Measurements from ENCODE around the gene NQO2.
A peak's percentile ranks its signal among the peaks of the same experiment; 100 is the strongest.
"Not testable (repeated sequence)": the region's sequence is repeated elsewhere in the genome, so short reads cannot be mapped to it uniquely, and the experiment has no call there.

NQO2 gene

DNA sequence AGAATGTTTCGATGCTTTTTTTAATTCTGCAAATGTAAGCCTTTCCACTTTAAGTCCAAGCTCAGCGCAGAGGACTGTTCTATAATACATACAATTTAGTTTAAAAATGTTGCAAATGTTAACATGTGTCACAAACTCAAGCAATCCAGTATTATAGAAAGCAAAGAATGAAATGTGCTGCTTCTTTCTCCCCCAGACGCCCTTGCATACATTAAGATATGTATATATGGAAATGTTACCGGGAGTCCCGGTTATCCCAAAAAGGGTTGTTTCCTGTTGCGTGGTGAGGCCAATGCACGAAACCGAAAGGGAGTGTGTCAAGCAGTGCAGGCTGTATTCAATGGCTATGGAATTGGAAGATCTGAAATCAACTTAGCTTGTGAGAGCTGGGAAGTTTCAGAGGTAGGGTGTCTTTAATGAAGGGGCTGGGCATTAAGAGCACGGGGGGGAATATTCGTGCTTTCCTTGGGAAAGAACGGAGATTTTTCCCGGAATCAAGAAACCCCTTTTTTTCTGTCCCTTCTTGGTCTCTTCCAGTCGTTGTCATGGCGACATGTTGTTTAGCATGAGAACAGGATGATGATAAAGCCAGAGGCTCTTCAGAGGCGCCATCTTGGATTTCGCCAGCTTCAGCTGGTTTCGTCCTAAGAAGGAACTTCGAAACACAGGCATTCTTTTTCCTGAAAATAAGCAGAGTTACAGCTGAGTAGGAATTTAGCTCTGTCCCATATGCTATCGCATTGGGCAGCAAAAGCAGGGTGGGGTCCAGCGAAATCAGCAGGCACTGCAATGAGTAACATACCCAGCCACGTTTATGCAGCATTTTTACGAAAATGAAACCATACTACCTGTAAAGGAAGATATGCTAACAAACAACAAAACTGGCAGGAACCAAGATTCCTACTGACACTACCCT, 10.1 kb upstream of the NQO2 start:
- DNase-seq (ENCODE audit: low read depth), result peak; percentile 62

DNA sequence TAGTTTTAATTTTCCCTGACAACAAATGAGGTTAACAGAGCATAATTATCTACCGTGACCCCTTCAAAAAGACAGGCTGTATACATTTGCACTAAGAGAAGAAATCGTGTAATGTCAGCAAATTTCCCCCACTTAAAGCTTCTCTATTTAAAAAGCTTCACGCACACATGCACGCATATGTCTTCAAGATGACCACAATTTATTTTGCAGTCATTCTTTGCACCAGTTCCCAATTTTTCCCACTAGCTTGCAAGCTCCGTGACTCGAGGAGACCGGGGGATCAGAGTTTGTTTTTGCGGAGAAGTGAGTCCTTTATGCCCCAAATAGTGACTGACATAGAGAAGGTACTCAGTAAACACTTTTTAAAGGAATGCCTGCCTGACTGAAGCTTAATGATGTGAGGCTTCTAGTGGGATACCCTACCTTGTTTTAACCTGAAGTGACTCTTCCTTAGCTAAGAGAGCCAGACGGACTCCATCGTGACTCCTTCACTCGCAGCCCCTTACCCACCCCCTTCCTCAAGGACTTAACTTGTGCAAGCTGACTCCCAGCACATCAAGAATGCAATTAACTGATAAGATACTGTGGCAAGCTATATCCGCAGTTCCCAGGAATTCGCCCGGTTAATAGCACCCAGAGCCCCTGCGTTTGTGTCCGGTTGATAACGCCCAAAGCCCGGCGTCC, 9.3 kb upstream of the NQO2 start:
- peak; percentile 4 for DNase-seq (ENCODE audit: low read depth)

DNA sequence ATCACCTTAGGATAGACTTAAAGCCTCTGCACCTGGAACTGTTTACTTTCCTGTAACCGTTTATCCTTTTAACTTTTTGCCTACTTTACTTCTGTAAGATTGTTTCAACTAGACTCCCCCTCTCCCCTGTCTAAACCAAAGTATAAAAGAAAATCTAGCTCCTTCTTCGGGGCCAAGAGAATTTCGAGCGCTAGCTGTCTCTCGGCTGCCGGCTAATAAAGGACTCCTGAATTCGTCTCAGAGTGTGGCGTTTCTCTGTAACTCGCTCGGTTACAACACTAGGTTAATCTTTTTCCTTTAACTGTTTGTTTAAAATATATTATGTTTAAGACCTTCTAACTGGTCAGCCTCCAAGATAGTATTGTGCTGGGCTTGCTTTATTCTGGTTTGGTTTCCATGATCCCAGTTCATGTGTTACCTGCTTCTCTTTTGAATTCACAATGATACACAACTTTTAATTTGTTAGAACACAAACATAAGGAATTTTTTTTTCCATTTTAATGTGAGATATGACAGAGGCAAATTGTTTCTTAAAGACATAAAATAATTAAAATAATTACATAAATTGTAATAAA, 8.7 kb upstream of the NQO2 start:
- DNase-seq (ENCODE audit: low read depth), result no peak

DNA sequence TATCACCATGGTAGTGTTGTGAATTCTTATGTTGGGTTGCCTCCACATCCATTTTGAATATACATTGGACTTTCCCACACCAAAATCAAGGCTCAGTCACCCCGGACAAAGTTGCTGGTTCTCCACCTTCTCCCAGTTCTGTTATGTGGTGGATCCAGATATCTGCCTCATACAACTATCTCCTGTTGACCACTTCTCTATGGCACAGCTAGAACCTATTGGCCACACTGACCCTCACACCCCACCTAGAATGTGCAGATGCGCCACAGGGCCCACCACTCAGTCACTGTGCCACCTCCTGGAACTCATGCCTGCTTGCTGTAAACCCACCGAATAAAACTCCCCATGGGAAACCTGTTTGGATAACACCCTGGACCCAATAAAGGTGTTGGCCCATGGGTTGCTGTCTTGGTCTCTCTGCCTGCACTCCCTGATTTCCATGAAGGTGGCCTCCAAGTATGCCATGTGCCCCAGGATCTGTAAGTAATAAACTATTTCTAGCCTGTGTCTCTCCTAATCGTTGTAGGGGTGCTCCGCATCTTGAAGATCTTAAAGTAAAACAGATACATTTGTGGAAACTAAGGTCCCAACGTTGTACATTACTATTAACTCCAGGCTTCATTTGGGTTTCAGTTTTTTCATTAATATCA, 7.2 kb upstream of the NQO2 start:
- DNase-seq (ENCODE audit: low read depth), result no peak

DNA sequence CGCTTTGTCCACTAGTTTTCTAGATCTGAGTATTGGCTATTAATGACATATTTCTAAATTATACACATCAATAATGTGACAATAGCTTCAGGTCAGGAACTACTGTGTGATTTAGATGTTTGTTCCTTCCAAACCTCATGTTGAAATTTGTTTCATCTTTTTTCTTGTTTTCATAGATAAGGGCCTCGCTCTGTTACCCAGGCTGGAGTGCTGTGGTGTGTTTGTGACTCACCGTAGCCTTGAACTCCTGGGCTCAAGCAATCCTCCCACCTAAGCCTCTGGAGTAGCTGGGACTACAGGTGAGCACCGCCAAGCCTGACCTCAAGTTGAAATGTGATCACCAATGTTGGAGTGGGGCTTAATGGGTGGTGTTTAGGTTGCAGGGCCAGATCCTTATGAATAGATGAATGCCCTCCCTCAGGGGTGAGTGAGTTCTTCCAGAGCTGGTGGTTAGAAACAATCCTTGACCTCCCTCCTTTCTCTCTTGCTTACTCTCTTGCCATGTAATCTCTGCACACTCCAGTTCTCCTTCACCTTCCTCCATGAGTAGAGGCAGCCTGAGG, 5.9 kb upstream of the NQO2 start:
- DNase-seq (ENCODE audit: low read depth), result no peak

DNA sequence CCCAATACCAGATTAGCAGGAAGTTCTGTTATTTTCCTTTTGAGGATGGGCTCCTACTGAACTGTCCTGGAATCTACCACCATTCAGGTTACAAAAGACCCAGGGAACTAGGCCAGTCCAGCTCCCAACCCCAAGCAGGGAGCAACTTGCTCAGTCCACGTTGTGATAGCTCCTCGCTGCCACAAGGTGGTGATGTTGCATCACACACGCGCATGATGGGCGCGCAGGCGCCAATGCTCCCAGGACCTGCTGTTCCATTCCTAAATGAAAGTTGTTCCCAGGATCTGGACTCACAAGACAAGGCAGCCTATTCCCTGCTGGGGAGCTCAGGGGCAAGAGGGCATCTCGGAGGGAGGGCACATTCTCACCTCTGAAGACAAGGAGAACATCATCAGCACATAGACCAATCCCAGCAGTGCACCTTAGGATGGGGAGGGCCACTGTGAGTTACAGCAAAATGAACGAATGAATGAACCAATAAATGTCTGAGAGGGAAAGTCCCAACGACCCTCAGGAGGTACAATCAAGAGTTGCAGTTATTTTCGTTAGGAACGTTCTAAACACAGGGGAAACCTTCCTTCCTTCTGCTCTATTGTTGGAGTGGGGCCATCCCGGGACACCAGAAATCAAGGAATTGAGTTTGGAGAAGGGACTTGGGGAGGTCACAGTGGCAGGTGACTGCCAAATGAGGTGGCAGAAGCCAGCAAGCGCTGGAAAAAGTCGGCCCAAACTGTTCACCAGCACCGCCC, 1.3 kb upstream of the NQO2 start:
- peak; percentile 38 for DNase-seq (ENCODE audit: low read depth)

DNA sequence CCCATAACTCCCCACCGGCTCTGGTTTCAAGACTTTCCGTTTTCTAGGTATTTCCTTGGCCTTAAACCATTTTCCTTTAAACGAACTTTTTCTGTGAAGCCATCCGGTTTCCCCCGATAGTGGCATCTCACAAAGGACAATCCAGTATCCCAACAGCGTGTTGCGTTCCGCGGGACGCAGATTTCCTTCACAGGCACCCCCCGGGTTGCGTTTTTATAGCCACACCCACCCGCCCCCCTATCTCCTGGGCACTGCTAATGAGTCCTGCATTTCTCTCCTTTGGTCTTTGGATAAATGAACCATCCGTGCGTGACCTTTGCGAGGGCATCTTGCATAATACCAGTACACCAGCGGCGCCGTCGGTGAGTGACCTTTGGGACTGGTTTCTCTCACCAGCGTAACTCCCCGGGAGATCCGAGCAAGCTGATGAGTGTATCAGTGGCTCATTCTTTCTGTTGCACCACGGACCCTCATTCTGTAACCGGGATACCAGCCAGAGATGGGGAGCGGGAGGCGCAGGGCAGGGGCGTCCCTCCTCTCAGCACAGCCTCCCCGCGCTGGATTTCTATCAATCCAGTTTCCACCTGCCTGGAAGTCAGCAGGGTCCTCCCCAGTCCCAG, 586 bp upstream of the NQO2 start:
- DNase-seq (ENCODE audit: low read depth), result peak; percentile 27

DNA sequence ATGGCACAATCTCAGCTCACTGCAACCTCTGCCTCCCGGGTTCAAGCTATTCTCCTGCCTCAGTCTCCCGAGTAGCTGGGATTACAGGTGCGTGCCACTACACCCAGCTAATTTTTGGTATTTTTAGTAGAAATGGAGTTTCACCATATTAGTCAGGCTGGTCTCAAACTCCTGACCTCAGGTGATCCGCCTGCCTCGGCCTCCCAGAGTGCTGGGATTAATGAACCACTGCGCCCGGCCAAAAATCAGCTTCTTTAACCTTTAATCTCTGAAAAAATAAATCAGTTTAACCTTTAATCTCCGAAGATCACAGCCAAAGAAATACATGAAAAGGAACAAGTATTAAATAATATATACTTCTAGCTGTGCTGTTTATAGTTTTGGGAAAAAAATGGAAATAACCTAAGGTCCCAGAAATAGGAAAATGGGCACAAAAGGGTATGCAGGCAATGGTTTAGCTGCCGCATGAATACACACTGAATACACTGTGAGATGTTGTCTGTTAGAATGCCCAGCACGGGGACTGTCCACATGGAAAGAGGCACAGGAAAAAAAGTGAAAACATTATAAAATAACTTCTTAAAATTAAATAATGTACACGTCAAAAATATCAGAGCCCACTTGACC, 1.6 kb downstream of the NQO2 start:
- DNase-seq (ENCODE audit: low read depth), result no peak

DNA sequence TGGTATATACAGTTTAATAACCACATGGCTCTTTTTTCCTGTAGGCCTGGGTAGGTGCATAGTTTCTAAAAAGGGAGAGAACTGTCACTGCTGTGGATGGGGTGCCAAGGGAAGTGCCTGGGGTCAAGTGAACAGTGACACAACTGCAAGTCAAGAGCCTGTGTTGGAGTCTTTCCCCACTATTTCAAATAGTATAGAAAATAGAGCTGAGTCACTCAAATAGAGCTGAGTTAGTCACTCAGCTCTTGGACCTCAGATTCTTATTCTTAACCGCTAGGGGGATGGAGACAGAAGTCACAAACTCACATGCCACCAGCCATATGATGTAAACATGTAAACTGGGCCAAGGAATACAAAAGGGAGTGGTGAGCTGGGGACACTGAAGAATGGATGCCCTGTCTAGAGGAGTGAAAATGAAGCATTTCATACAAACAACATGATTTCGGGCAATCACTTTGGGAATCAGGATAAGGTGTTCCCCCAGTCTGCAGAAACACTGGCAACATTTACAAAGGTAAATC, 2.1 kb downstream of the NQO2 start:
- no peak for DNase-seq (ENCODE audit: low read depth)

DNA sequence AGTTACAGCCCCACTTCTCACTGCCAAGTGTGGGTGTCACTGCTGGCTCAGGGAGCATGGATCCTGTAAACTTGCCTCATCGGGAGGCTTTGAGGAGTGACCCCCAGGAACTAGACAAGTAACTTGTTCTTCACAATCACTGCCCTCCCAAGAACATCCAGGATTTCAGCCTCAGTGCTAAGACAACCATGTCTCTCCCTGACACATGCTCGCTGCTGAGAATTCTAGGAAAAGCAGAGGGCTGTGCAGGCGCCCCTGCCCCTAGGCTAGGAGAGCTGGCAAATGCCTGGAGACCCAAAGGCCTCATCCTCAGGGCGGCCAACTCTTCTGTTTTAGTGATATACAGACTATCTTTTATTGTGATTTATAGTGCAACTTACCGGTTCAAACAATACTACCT, 3.5 kb downstream of the NQO2 start:
- DNase-seq (ENCODE audit: low read depth), result not testable (repeated sequence)

DNA sequence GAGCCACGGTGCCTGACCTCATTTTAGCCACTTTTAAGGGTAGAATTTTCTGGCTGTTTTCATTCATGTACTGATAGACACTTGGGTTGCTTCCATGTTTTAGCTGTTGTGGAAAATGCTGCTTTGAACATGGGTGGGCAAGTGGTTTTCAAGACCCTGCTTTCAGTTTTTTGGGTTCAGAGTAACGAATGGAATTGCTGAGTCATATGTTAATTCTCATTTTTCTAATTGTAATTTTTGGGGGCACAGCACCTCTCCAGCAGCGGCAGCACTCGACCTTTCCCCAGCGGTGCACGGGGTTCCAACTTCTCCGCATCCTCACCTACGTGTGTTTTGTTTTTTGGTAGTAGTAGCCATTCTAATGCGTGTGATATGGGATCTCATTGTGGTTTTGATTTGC, 5.4 kb downstream of the NQO2 start:
- no peak for DNase-seq (ENCODE audit: low read depth)

DNA sequence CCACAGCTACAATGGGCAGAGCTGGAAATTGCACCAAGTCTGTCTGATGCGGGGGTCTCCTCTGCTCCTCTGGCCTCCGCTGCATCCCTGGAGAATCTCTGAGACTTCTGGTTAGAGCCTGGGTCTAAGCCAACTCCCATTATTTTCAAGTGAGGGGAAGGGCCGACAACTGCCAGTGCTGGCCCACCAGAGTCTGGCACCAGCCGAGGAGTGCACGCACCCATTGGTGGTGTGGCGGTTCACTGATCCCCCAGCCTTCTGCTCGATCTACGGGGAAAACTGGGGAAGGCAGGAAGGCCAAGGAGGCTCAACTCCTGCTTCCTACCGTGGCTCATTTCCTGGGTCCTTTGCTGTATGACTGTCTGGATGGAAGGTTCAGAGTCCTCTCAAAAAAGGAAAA, 6.2 kb downstream of the NQO2 start:
- DNase-seq (ENCODE audit: low read depth), result no peak

DNA sequence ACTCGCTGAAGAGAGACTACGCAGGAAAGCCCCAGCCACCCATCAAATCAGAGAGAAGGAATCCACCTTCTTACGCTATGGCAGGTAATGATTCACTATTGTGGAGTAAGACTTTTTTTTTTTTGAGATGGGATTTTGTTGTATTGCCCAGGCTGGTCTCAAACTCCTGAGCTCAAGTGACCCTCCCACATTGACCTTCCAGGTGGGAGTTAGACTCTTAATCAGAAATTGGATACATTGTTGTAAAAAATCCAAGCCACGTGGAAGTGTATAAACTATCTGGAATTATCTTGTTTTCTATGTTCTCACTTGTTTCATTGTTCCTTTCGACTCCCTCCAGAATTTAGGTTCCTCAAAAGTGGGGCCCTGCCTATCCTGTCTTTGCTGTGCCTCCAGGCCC, 6.8 kb downstream of the NQO2 start:
- DNase-seq (ENCODE audit: low read depth), result no peak

DNA sequence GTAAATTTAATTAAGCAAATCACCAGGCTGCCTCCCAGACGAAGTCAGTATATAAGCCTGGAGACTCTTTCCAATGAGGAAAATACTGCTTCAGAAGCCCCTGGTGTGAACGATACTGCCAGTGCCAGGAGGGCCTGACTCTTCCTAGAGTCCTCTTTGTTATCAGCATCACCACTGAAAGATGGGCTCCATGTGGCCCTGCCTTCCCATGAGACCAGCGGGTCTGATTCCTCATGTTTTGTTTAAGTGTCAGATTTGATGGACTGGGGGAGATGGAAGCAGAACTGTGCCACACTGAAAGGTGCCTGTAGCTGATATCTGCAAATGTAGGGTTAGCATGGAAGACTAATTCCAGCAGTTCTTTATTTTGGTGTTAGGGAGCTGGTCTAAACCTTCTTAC, 7.9 kb downstream of the NQO2 start:
- DNase-seq (ENCODE audit: low read depth), result no peak

DNA sequence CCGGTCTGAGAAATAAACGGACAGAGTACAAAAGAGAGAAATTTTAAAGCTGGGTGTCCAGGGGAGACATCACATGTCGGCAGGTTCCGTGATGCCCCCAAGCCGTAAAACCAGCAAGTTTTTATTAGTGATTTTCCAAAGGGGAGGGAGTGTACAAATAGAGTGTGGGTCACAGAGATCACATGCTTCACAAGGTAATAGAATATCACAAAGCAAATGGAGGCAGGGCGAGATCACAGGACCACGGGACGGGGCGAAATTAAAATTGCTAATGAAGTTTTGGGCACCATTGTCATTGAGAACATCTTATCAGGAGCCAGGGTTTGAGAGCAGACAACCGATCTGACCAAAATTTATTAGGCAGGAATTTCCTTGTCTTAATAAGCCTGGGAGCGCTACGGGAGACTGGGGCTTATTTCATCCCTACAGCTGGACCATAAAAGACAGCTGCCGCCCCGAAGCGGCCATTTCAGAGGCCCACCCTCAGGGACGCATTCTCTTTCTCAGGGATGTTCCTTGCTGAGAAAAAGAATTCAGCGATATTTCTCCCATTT, 9.1 kb downstream of the NQO2 start:
- DNase-seq (ENCODE audit: low read depth), result not testable (repeated sequence)

DNA sequence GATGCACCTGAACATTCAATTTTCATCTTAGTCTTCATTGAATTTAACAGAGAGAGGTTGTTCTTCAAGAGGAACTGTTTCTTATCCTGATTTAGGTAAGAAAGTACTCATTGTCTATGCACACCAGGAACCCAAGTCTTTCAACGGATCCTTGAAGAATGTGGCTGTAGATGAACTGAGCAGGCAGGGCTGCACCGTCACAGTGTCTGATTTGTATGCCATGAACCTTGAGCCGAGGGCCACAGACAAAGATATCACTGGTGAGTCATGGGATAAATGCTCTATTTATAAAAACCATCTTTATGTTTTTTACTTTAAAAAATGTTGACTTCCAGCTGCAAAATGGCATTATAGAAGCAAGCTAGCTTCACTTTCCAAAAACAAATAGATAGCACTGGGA, 10.2 kb downstream of the NQO2 start:
- no peak for DNase-seq (ENCODE audit: low read depth)

DNA sequence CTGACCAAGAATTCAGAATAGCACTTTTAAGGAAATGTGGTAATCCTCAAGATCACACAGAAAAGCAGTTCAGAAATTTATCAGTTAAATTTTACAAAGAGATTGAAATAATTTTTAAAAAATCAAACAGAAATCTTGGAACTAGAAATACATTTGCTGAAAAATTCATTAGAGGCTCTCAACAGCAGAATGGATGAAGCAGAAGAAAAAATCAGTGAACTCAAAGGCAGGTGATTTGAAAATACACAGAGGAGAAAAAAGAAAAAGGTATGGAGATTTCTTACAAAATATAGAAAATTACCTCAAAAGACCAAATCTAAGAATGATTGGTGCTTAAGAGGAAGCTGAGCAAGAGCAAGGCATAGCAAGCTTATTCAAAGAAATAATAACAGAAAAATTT, 11.5 kb downstream of the NQO2 start:
- DNase-seq (ENCODE audit: low read depth), result no peak

DNA sequence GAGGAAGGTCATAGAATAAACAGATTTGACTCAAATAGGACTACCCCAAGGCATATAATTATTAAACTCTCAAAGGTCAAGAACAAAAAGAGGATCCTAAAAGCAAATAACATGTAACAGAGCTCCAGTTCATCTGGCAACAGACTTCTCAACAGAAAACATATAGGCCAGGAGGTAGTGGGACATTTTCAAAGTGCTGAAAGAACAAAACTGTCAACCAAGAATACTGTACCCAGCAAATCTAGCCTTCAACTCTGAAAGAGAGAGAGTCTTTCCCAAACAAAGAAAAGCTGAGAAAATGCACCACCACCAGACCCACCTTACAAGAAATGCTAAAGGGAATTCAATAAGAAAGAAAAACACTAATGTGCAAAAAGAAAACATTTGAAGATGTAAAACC, 11.9 kb downstream of the NQO2 start:
- DNase-seq (ENCODE audit: low read depth), result no peak

DNA sequence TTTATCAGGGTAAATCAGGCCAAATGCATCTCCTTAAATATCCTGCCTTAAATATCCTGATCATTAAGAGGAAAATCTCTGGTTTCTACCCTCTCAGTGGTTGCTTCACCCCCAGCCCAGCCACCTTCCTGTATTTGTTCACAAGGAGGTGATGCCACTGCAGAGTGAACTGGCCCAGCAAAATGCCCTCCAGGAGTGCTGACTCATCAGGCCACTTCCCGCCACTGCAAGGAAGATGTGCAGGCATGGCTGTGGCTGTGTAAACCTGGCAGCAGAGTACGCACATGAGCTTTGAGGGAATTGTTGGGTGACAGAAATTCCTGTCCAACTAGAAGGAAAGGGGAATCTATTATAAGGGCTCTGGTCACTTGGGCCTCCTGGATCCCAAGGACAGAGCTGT, 13.8 kb downstream of the NQO2 start:
- no peak for DNase-seq (ENCODE audit: low read depth)

Data from activated T-cell treated with anti-CD3 and anti-CD28 coated beads for 48 hours (primary cell).